PFSK-1 (cell line): ENCODE results near the gene ZCCHC13.

Experiments used
- FOXP2 ChIP-seq: optimal IDR thresholded peaks from 2 replicates; pipeline ENCODE3; 2011; ENCODE audit warnings: borderline replicate concordance, control low read depth, inconsistent platforms; ENCODE audit not compliant: insufficient read depth; ENCODE audit errors: extremely low read length, extremely low read depth
- POLR2AphosphoS5 ChIP-seq: IDR thresholded peaks from 2 replicates; pipeline ENCODE4 v1.6.1; 2012; ENCODE audit warnings: low read depth, mild to moderate bottlenecking, control low read depth, low read length, moderate library complexity
- SIN3A ChIP-seq: IDR thresholded peaks from 2 replicates; pipeline ENCODE4 v1.6.1; 2012; ENCODE audit warnings: mild to moderate bottlenecking, low read length, moderate library complexity, borderline replicate concordance; ENCODE audit not compliant: insufficient read depth
- TAF1 ChIP-seq: IDR thresholded peaks from 2 replicates; pipeline ENCODE4 v1.6.1; 2012; ENCODE audit warnings: low read length, control low read depth, borderline replicate concordance; ENCODE audit not compliant: insufficient read depth
- TF ChIP-seq, protein P1 (sequence below), 2 experiments: IDR thresholded peaks; 2 replicates each; pipeline versions ENCODE4 v1.6.1 to v1.8.0; 2011 to 2012; ENCODE audit warnings: low read depth in 2 of 2, low read length in 2 of 2, control low read depth in 1 of 2, inconsistent platforms in 1 of 2, mild to moderate bottlenecking in 1 of 2, moderate library complexity in 1 of 2; ENCODE audit not compliant: insufficient read depth in 1 of 2

ZCCHC13 gene

DNA sequence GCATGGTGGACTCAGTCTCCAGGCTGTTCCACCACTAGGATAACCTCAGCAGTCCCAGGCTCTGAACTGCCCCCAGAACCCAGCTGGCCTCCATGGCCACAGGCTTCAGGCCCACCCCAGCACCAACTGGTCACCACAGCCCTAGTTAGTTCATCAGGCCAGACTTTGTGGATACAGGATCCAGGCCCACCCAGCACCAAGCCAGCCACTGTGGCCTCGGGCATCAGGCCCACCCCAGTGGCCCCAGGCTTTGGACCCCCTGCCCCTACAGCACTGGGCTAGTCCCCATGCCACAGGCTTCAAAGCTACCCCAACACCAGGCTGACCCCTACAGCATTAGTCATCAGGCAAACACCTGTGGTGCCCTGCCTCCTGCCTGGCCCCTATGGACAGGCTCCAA, 50.0 kb downstream of the ZCCHC13 start:
- no peak for TF ChIP-seq FOXP2
- TF ChIP-seq SIN3A: no peak
- no peak for TF ChIP-seq TAF1
- TF ChIP-seq POLR2AphosphoS5: no peak
- TF ChIP-seq, protein P1, sequence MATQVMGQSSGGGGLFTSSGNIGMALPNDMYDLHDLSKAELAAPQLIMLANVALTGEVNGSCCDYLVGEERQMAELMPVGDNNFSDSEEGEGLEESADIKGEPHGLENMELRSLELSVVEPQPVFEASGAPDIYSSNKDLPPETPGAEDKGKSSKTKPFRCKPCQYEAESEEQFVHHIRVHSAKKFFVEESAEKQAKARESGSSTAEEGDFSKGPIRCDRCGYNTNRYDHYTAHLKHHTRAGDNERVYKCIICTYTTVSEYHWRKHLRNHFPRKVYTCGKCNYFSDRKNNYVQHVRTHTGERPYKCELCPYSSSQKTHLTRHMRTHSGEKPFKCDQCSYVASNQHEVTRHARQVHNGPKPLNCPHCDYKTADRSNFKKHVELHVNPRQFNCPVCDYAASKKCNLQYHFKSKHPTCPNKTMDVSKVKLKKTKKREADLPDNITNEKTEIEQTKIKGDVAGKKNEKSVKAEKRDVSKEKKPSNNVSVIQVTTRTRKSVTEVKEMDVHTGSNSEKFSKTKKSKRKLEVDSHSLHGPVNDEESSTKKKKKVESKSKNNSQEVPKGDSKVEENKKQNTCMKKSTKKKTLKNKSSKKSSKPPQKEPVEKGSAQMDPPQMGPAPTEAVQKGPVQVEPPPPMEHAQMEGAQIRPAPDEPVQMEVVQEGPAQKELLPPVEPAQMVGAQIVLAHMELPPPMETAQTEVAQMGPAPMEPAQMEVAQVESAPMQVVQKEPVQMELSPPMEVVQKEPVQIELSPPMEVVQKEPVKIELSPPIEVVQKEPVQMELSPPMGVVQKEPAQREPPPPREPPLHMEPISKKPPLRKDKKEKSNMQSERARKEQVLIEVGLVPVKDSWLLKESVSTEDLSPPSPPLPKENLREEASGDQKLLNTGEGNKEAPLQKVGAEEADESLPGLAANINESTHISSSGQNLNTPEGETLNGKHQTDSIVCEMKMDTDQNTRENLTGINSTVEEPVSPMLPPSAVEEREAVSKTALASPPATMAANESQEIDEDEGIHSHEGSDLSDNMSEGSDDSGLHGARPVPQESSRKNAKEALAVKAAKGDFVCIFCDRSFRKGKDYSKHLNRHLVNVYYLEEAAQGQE (IDR thresholded peaks at IDR 0.05; ENCODE audit: insufficient read depth in 1 of 2, low read depth in 2 of 2, low read length in 2 of 2): no peak
